Gastroesophageal sphincter (tissue), 4 donors: Measurements from ENCODE around the gene ABHD17C. TPM values are rescaled to one million over a fixed set of nuclear protein-coding genes. Genes with fewer than 3 reads are reported as not detected.

Source experiments
- ATAC-seq: fragments of 150-250 bp; one replicate; pipeline ENCODE4 v1.9.1; 2016; ENCODE audit warnings: mild to moderate bottlenecking, moderate library complexity
- H3K27ac ChIP-seq, 4 donors: fragments of 200-600 bp; sonication (generic) in 3 of 4; 1 replicate in 3 of 4; 2 replicates in 1 of 4; pipeline ENCODE4 v1.5.1; 2016 to 2019
- H3K27me3 ChIP-seq: fragments of 200-600 bp; sonication (generic); one replicate; pipeline ENCODE4 v1.5.1; 2019
- H3K36me3 ChIP-seq, 2 donors: fragments of 200-600 bp; sonication (generic); one replicate each; pipeline ENCODE4 v1.5.1; 2019; ENCODE audit warnings: control low read depth in 1 of 2
- H3K4me1 ChIP-seq, 3 donors: fragments of 200-600 bp; sonication (generic); 1 replicate in 2 of 3; 2 replicates in 1 of 3; pipeline ENCODE4 v1.5.1; 2016 to 2019; ENCODE audit warnings: control low read depth in 2 of 3
- H3K4me3 ChIP-seq, 2 donors: fragments of 200-600 bp; sonication (generic); one replicate each; pipeline ENCODE4 v1.5.1; 2019; ENCODE audit warnings: mild to moderate bottlenecking in 1 of 2, moderate library complexity in 1 of 2
- H3K9me3 ChIP-seq, 3 donors: fragments of 200-600 bp; sonication (generic); one replicate each; pipeline ENCODE4 v1.5.1; 2017 to 2019; ENCODE audit warnings: control low read depth in 2 of 3
- CTCF ChIP-seq, 4 experiments: fragments of 200-600 bp in 2 of 4; fragments of 450-650 bp in 2 of 4; sonication (generic) in 1 of 4; IDR thresholded peaks; one replicate each; pipeline ENCODE4 v1.5.1; 2017 to 2019; ENCODE audit warnings: antibody characterized with exemption in 4 of 4, mild to moderate bottlenecking in 2 of 4, moderate library complexity in 2 of 4
- EP300 ChIP-seq: sonication (generic); formaldehyde crosslinking; IDR thresholded peaks from one replicate; pipeline ENCODE4 v1.6.1; 2017; ENCODE audit warnings: antibody characterized with exemption, mild to moderate bottlenecking
- POLR2A ChIP-seq, 2 donors: fragments of 450-650 bp; IDR thresholded peaks; one replicate each; pipeline ENCODE4 v1.6.1; 2017; ENCODE audit warnings: antibody characterized with exemption in 2 of 2, mild to moderate bottlenecking in 2 of 2, moderate library complexity in 1 of 2
- POLR2AphosphoS5 ChIP-seq: sonication (generic); formaldehyde crosslinking; IDR thresholded peaks from one replicate; pipeline ENCODE4 v1.6.1; 2017; ENCODE audit warnings: antibody characterized with exemption
- WGBS, 2 donors: methylation state at CpG; one replicate each; pipeline ENCODE4 v1.1.5; 2018; ENCODE audit warnings: low coverage in 1 of 2; 5-methylcytosine and 5-hydroxymethylcytosine counted together
- total RNA-seq, 4 donors: library from RNA; depleted of rRNA; stranded (reverse); fragments of >200 nt; gene quantifications; one replicate each; pipeline ENCODE4 v1.1.0, GENCODE V29; 2016

ABHD17C gene
- total RNA-seq, 4 donors from 2014 or later: 1.4 to 5.4 (median 3.5) TPM

GRCh38 chr15:80662129-80662528 is 33.0 kb upstream of the ABHD17C start:
- no peaks in the 10 kb centered on the region for H3K36me3 ChIP-seq
- H3K27me3 ChIP-seq: no peaks in the 10 kb centered on the region
- ATAC-seq: no peak
- H3K4me3 ChIP-seq: no peak overlapping the region
- TF ChIP-seq CTCF (IDR thresholded peaks at IDR 0.05) (no peak), POLR2AphosphoS5 (no peak), EP300 (no peak), POLR2A (IDR thresholded peaks at IDR 0.05) (no peak)
- no peaks in the 10 kb centered on the region for H3K9me3 ChIP-seq
- no peak overlapping the region for H3K27ac ChIP-seq
- 21 to 60% methylated on average over 1 of the region's 1 CpG for WGBS, 2 donors
- H3K4me1 ChIP-seq: no peaks in the 10 kb centered on the region

- H3K27ac ChIP-seq: no peak overlapping the region
- ATAC-seq: no peak
- no peak for TF ChIP-seq CTCF (IDR thresholded peaks at IDR 0.05)
- TF ChIP-seq POLR2A (IDR thresholded peaks at IDR 0.05): no peak
- TF ChIP-seq EP300: no peak
- no peak for TF ChIP-seq POLR2AphosphoS5
- H3K36me3 ChIP-seq: no peaks in the 10 kb centered on the region
- no peaks in the 10 kb centered on the region for H3K4me1 ChIP-seq
- WGBS, 2 donors: 60 to 71% methylated on average over 4 to 6 of the region's 7 CpGs
- no peaks in the 10 kb centered on the region for H3K9me3 ChIP-seq
- H3K4me3 ChIP-seq: no peak overlapping the region
- H3K27me3 ChIP-seq: no peaks in the 10 kb centered on the region
These were observed 32.2 kb upstream of the ABHD17C start for GRCh38 chr15:80662757-80663553.

- ATAC-seq: no peak
- no peak overlapping the region for H3K27ac ChIP-seq
- no peaks in the 10 kb centered on the region for H3K9me3 ChIP-seq
- 75 to 100% methylated on average over 2 of the region's 2 CpGs for WGBS, 2 donors
- no peaks in the 10 kb centered on the region for H3K27me3 ChIP-seq
- H3K4me3 ChIP-seq: no peak overlapping the region
- no peaks in the 10 kb centered on the region for H3K36me3 ChIP-seq
- TF ChIP-seq EP300 (no peak), POLR2A (IDR thresholded peaks at IDR 0.05) (no peak), CTCF (IDR thresholded peaks at IDR 0.05) (no peak), POLR2AphosphoS5 (no peak)
- no peaks in the 10 kb centered on the region for H3K4me1 ChIP-seq
These were observed 30.0 kb upstream of the ABHD17C start for GRCh38 chr15:80665151-80665550.

- ATAC-seq: no peak
- Histone ChIP-seq H3K36me3 (no peaks in the 10 kb centered on the region), H3K27ac (no peak overlapping the region), H3K4me1 (no peaks in the 10 kb centered on the region), H3K9me3 (peaks cover 0 to 7% (median 0%) of the 10 kb centered on the region in 3 donors), H3K27me3 (no peaks in the 10 kb centered on the region), H3K4me3 (no peak overlapping the region)
- 78 to 85% methylated on average over 2 to 4 of the region's 4 CpGs for WGBS, 2 donors
- no peak for TF ChIP-seq POLR2A (IDR thresholded peaks at IDR 0.05)
- TF ChIP-seq CTCF (IDR thresholded peaks at IDR 0.05): no peak
- TF ChIP-seq POLR2AphosphoS5: no peak
- no peak for TF ChIP-seq EP300
These were observed 27.2 kb upstream of the ABHD17C start for GRCh38 chr15:80667936-80668335.
